ENCODE measurements around the gene OVOL2. TPM values are rescaled to one million over a fixed set of nuclear protein-coding genes. Genes with fewer than 3 reads are reported as not detected.

OVOL2 gene
- total and polyA plus RNA-seq, 2 experiments from 2014 or later, result 11.2 to 11.5 TPM

- Histone ChIP-seq H3K4me2 (no peak overlapping the region), H3F3A (replicated peaks; ENCODE audit: low read depth) (no peaks in the 10 kb centered on the region), H3K4me3 (no peak overlapping the region), H3K9me2 (ENCODE audit: insufficient read depth) (no peaks in the 10 kb centered on the region), H3K27me3 (ENCODE audit: insufficient read depth) (no peaks in the 10 kb centered on the region), H3K27ac (ENCODE audit: low read depth) (no peak overlapping the region), H3K79me2 (replicated peaks; ENCODE audit: insufficient read depth) (no peaks in the 10 kb centered on the region), H3K36me3 (ENCODE audit: insufficient read depth) (no peaks in the 10 kb centered on the region), H2AFZ (peak overlapping the region; percentile 58), H4K20me1 (replicated peaks; ENCODE audit: insufficient read depth) (no peaks in the 10 kb centered on the region), H3K4me1 (ENCODE audit: insufficient read depth) (no peaks in the 10 kb centered on the region)
- Mint-ChIP-seq H3K36me3 (ENCODE audit: low read depth) (no peaks in the 10 kb centered on the region), H3K4me3 (no peak overlapping the region), H3K27ac (no peak overlapping the region), H3K9me3 (no peaks in the 10 kb centered on the region), H3K27me3 (ENCODE audit: insufficient read depth, low read depth, poor library complexity) (peaks cover 5% of the 10 kb centered on the region), H3K4me1 (no peaks in the 10 kb centered on the region)
- DNase-seq (ENCODE audit: low spot score), result peak; percentile 54
- TF ChIP-seq NANOG (IDR thresholded peaks at IDR 0.05; ENCODE audit: borderline replicate concordance) (no peak), CTCF (conservative IDR thresholded peaks at IDR 0.05; ENCODE audit: low read depth in 2 of 2) (peak; percentile 51 to 66)
- ATAC-seq, result peak; percentile 44; the same call in 2 of the 3 replicates
Observed at GRCh38 chr20:18066421-18067333, 9.0 kb upstream of the OVOL2 start.

GRCh38 chr20:18063676-18064075 lies 6.0 kb upstream of the OVOL2 start:
- H3K27me3 ChIP-seq (ENCODE audit: insufficient read depth), result peaks cover 15% of the 10 kb centered on the region
- Mint-ChIP-seq H3K36me3 (ENCODE audit: low read depth) (no peaks in the 10 kb centered on the region), H3K27me3 (ENCODE audit: insufficient read depth, low read depth, poor library complexity) (peaks cover 4% of the 10 kb centered on the region), H3K9me3 (no peaks in the 10 kb centered on the region), H3K27ac (no peak overlapping the region), H3K4me1 (peaks cover 7% of the 10 kb centered on the region; the same call in 1 of the 3 replicates), H3K4me3 (no peak overlapping the region)
- no peak for ATAC-seq
- H3K36me3 ChIP-seq (ENCODE audit: insufficient read depth), result no peaks in the 10 kb centered on the region
- no peaks in the 10 kb centered on the region for H3F3A ChIP-seq (replicated peaks; ENCODE audit: low read depth)
- H3K79me2 ChIP-seq (replicated peaks; ENCODE audit: insufficient read depth), result no peaks in the 10 kb centered on the region
- DNase-seq (ENCODE audit: low spot score), result no peak
- H2AFZ ChIP-seq, result no peak overlapping the region
- H3K4me1 ChIP-seq (ENCODE audit: insufficient read depth), result peaks cover 7% of the 10 kb centered on the region
- no peak overlapping the region for H3K4me3 ChIP-seq
- H3K27ac ChIP-seq (ENCODE audit: low read depth), result no peak overlapping the region
- no peak overlapping the region for H3K4me2 ChIP-seq
- H3K9me2 ChIP-seq (ENCODE audit: insufficient read depth), result no peaks in the 10 kb centered on the region
- no peaks in the 10 kb centered on the region for H4K20me1 ChIP-seq (replicated peaks; ENCODE audit: insufficient read depth)
- TF ChIP-seq CREB1 (CRISPR knock-in tag; IDR thresholded peaks at IDR 0.05; ENCODE audit: low read depth) (no peak), ZNF462 (CRISPR knock-in tag; IDR thresholded peaks at IDR 0.05) (no peak), REST (IDR thresholded peaks at IDR 0.05; ENCODE audit: unreplicated experiment) (no peak), NANOG (IDR thresholded peaks at IDR 0.05; ENCODE audit: borderline replicate concordance) (no peak), STAT1 (IDR thresholded peaks at IDR 0.05; ENCODE audit: unreplicated experiment) (no peak), POLR2AphosphoS5 (IDR thresholded peaks at IDR 0.05; ENCODE audit: low read depth) (no peak)
